ENCODE data around the gene FAM20B.

Gene FAM20B

GRCh38 chr1:179082333-179082998 lies 56.8 kb downstream of the FAM20B start:
- H4K20me1 ChIP-seq (ENCODE audit: control insufficient read depth, insufficient read depth, low read depth, low read length), result 0 out of 2 replicates have a peak, but pooled peaks cover 7% of the 10 kb centered on the region
- H3K27ac ChIP-seq (ENCODE audit: low read depth, low read length), result peak overlapping the region; percentile 83
- H3K4me3 ChIP-seq (ENCODE audit: low read length), result peak overlapping the region; percentile 81
- no peaks in the 10 kb centered on the region for H3K9me3 ChIP-seq (ENCODE audit: control insufficient read depth, insufficient read depth, low read length)
- H3K9me2 ChIP-seq (replicated peaks; ENCODE audit: control insufficient read depth, low read length), result no peaks in the 10 kb centered on the region
- no peaks in the 10 kb centered on the region for H3K27me3 ChIP-seq (ENCODE audit: control insufficient read depth, low read length)
- TF ChIP-seq CTCF (IDR thresholded peaks at IDR 0.05; ENCODE audit: low read depth, low read length, poor library complexity, severe bottlenecking) (no peak), EZH2phosphoT487 (IDR thresholded peaks at IDR 0.05; ENCODE audit: borderline replicate concordance, low read length) (no peak)
- H3K4me1 ChIP-seq (ENCODE audit: control insufficient read depth, low read length), result peaks cover 56% of the 10 kb centered on the region
- peaks cover 3% of the 10 kb centered on the region for H3F3A ChIP-seq (ENCODE audit: control insufficient read depth, insufficient read depth)
- H3K79me2 ChIP-seq (ENCODE audit: control insufficient read depth, low read length), result peaks cover 62% of the 10 kb centered on the region
- peak overlapping the region; percentile 98 for H3K4me2 ChIP-seq (ENCODE audit: low read length)
- H3K36me3 ChIP-seq (ENCODE audit: control insufficient read depth, low read length), result peaks cover 47% of the 10 kb centered on the region

GRCh38 chr1:179082999-179083335 lies 57.3 kb downstream of the FAM20B start:
- peaks cover 3% of the 10 kb centered on the region for H3F3A ChIP-seq (ENCODE audit: control insufficient read depth, insufficient read depth)
- peak overlapping the region; percentile 83 for H3K27ac ChIP-seq (ENCODE audit: low read depth, low read length)
- 0 out of 2 replicates have a peak, but pooled peaks cover 10% of the 10 kb centered on the region for H4K20me1 ChIP-seq (ENCODE audit: control insufficient read depth, insufficient read depth, low read depth, low read length)
- H3K9me3 ChIP-seq (ENCODE audit: control insufficient read depth, insufficient read depth, low read length), result no peaks in the 10 kb centered on the region
- peaks cover 61% of the 10 kb centered on the region for H3K4me1 ChIP-seq (ENCODE audit: control insufficient read depth, low read length)
- H3K4me2 ChIP-seq (ENCODE audit: low read length), result peak overlapping the region; percentile 98
- peak overlapping the region; percentile 81 for H3K4me3 ChIP-seq (ENCODE audit: low read length)
- H3K36me3 ChIP-seq (ENCODE audit: control insufficient read depth, low read length), result peaks cover 52% of the 10 kb centered on the region
- H3K9me2 ChIP-seq (replicated peaks; ENCODE audit: control insufficient read depth, low read length), result no peaks in the 10 kb centered on the region
- TF ChIP-seq CTCF (IDR thresholded peaks at IDR 0.05; ENCODE audit: low read depth, low read length, poor library complexity, severe bottlenecking) (no peak), EZH2phosphoT487 (IDR thresholded peaks at IDR 0.05; ENCODE audit: borderline replicate concordance, low read length) (no peak)
- no peaks in the 10 kb centered on the region for H3K27me3 ChIP-seq (ENCODE audit: control insufficient read depth, low read length)
- peaks cover 67% of the 10 kb centered on the region for H3K79me2 ChIP-seq (ENCODE audit: control insufficient read depth, low read length)

- H3K79me2 ChIP-seq (ENCODE audit: control insufficient read depth, low read length), result peaks cover 72% of the 10 kb centered on the region
- peaks cover 3% of the 10 kb centered on the region for H3F3A ChIP-seq (ENCODE audit: control insufficient read depth, insufficient read depth)
- no peak for TF ChIP-seq EZH2phosphoT487 (IDR thresholded peaks at IDR 0.05; ENCODE audit: borderline replicate concordance, low read length)
- TF ChIP-seq CTCF (IDR thresholded peaks at IDR 0.05; ENCODE audit: low read depth, low read length, poor library complexity, severe bottlenecking), result no peak
- peaks cover 57% of the 10 kb centered on the region for H3K36me3 ChIP-seq (ENCODE audit: control insufficient read depth, low read length)
- peak overlapping the region; percentile 81 for H3K4me3 ChIP-seq (ENCODE audit: low read length)
- H4K20me1 ChIP-seq (ENCODE audit: control insufficient read depth, insufficient read depth, low read depth, low read length), result 0 out of 2 replicates have a peak, but pooled peaks cover 10% of the 10 kb centered on the region
- no peaks in the 10 kb centered on the region for H3K27me3 ChIP-seq (ENCODE audit: control insufficient read depth, low read length)
- H3K9me2 ChIP-seq (replicated peaks; ENCODE audit: control insufficient read depth, low read length), result no peaks in the 10 kb centered on the region
- peak overlapping the region; percentile 83 for H3K27ac ChIP-seq (ENCODE audit: low read depth, low read length)
- peak overlapping the region; percentile 98 for H3K4me2 ChIP-seq (ENCODE audit: low read length)
- H3K4me1 ChIP-seq (ENCODE audit: control insufficient read depth, low read length), result peaks cover 66% of the 10 kb centered on the region
- H3K9me3 ChIP-seq (ENCODE audit: control insufficient read depth, insufficient read depth, low read length), result no peaks in the 10 kb centered on the region
These were observed 57.8 kb downstream of the FAM20B start for GRCh38 chr1:179083533-179083932.

All from DOHH2 (cell line).